ENCODE results near the gene CD55. TPM values are rescaled to one million over a fixed set of nuclear protein-coding genes. Genes with fewer than 3 reads are reported as not detected.

CD55 gene, protein sequence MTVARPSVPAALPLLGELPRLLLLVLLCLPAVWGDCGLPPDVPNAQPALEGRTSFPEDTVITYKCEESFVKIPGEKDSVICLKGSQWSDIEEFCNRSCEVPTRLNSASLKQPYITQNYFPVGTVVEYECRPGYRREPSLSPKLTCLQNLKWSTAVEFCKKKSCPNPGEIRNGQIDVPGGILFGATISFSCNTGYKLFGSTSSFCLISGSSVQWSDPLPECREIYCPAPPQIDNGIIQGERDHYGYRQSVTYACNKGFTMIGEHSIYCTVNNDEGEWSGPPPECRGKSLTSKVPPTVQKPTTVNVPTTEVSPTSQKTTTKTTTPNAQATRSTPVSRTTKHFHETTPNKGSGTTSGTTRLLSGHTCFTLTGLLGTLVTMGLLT
- total RNA-seq = 100 to 1,000 TPM; 103 TPM

DNA sequence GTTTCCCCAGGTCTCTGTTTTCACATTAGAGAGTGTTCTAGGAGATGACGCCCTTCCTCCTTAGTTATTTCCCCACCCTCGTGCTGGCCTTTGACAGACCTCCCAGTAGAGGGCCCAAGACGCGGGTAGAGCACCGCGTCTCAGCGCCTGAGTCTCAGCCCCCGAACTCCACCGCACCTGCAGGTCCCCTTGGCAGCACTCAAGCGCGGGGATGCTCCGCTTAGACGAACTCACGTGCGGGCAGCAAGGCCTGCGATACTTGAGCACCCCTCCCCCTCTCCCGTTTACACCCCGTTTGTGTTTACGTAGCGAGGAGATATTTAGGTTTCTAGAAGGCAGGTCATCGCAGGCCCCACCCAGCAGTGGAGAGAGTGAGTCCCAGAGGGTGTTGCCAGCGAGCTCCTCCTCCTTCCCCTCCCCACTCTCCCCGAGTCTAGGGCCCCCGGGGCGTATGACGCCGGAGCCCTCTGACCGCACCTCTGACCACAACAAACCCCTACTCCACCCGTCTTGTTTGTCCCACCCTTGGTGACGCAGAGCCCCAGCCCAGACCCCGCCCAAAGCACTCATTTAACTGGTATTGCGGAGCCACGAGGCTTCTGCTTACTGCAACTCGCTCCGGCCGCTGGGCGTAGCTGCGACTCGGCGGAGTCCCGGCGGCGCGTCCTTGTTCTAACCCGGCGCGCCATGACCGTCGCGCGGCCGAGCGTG, at the start of gene CD55:
Gene CD55 (plus strand): TSS at position 600 of the 711 bp plus-strand sequence. CDS start 88 bp downstream, at position 688.
- ChIA-PET CTCF (interaction anchor here (0.9 to 2.2 kb wide), 7 partner anchors 9 to 266 kb away, joined by 3 to 10 read pairs (median 3); no protein-coding TSS in a partner anchor), POLR2A (interaction anchor here (0.5 to 2.2 kb wide), 7 partner anchors 9 to 269 kb away, joined by 3 to 35 read pairs (median 7); partner anchors contain the start of gene PFKFB2)

DNA sequence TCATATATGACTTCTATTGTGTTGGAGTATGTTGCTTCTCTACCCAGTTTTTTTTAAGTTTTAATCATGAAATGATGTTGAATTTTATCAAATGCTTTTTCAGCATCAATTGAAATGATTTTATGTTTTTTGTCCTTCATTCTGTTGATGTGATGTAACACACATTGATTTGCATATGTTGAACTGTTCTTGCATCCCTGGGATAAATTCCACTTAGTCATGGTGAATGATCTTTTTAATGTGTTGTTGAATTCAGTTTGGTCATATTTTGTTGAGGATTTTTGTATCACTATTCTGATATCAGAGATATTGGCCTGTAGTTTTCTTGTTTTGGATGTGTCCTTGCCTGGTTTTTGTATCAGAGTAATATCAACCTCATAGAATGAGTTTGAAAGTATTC, 46.6 kb upstream of the CD55 start:
- POLR2A ChIA-PET = no interaction called here
- CTCF ChIA-PET = no interaction called here

DNA sequence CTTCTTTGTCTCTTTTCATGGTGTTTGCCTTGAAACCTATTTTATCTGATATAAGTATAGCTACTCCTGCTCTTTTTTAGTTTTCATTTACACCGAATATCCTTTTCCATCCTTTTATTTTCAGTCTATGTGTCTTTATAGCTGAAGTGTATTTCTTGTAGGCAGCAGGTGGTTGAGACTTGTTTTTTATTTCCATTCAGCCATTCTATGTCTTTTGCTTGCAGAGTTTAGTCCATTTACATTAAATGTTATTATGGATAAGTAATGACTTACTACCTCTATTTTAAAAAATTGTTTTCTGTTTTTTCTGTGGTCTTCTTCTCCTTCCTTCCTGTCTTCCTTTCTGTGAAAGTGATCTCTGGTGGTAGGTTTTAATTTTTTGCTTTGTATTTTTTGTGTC, 45.0 kb upstream of the CD55 start:
- CTCF ChIA-PET = no interaction called here
- POLR2A ChIA-PET = no interaction called here

GRCh38 chr1:207277241-207277640, 44.2 kb upstream of the CD55 start:
- POLR2A ChIA-PET = no interaction called here
- CTCF ChIA-PET = no interaction called here

- POLR2A ChIA-PET = no interaction called here
- CTCF ChIA-PET = no interaction called here
These were observed 41.8 kb upstream of the CD55 start for GRCh38 chr1:207279652-207280051.

DNA sequence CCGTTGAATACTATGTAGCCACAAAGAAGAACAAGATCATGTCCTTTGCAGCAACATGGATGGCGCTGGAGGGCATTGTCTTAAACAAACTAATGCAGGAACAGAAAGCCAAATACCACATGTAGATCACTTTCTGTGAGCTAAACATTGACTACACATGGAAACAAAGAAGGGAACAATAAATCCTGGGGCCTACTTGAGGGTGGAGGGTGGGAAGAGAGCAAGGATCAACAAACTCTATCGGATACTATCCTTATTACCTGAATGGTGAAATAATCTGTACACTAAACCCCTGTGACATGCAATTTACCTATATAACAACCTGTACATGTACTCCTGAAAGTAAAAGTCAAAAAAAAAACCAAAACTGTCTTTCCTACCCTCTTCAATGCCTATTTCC, 40.8 kb upstream of the CD55 start:
- POLR2A ChIA-PET = no interaction called here
- CTCF ChIA-PET = no interaction called here

- ChIA-PET CTCF (interaction anchor here (0.6 kb wide), 1 partner anchor 63 kb away, joined by 3 read pairs; no protein-coding TSS in a partner anchor), POLR2A (no interaction called here)
These were observed 39.4 kb upstream of the CD55 start for GRCh38 chr1:207282058-207282457.

GRCh38 chr1:207282496-207283380, 38.7 kb upstream of the CD55 start:
- CTCF ChIA-PET = interaction anchor here (0.6 kb wide), 1 partner anchor 62 kb away, joined by 3 read pairs; no protein-coding TSS in a partner anchor
- POLR2A ChIA-PET = no interaction called here

- ChIA-PET POLR2A (interaction anchor here (0.6 kb wide), 1 partner anchor 129 kb away, joined by 3 read pairs; no protein-coding TSS in a partner anchor), CTCF (no interaction called here)
These were observed 38.1 kb upstream of the CD55 start for GRCh38 chr1:207283421-207283820.

DNA sequence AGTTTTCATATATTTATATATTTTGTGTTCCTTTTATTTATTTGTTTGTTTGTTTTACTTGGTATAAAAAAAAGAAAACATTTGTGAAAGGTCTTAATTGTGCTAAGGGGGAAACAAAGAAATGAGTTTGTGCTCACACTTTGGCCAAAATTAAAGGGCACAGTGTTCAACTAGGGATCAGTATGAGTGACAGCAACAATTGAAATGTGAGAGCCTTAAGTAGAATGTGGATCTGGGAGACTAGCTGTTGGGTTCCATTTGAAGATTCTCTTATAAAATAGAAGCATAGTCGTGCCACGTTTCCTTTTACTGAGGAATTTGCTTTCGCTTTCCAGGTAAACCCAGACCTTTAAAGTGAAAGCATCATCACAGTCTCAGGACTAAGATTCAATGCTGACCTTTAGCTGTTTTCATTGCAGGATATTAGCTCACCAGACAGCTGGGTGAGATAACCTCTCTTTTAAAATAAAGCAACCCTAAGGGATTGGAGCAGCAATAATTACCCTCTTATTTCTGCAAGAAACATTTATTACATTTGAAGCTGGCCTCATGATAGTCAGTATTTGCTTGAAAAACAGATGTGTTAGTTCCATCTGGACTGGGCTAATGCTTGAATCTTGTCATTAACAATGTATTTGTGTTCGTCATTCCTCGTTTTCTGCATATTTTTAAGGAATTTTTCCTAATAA, 37.1 kb upstream of the CD55 start:
- POLR2A ChIA-PET = no interaction called here

DNA sequence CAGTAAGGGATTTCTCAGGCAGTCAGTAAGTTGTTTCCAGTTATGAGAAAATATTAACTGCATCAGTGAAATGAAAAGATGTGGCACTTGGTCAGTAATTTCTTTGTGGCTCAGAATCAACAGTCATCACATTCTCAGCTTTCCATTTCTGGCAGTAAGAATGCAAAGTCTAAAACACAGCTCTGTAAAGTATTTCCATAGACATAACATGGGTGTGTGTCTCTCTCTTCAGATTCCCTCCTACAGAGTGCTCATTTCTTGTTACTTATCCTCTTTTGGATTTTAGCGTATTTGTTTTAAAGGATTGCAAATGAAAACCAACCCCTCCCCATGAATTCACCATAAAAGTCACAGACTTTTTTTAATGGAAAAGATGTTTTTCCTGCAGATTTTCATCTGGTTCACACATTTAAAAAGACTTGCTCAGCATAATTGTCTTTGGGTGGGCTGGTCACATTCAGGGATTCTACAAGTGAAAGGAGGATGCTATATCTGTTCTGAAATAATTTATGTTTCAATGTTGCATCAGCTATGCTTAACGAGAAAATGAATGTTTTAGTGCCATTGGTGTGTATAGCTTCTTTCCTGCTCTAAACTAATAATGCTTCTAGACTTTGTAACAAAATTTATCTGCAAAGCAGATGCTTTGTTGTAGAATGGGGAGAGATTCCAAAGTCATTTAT, 34.6 kb upstream of the CD55 start:
- ChIA-PET CTCF (interaction anchor here (1.1 kb wide), 1 partner anchor 115 kb away, joined by 3 read pairs; no protein-coding TSS in a partner anchor), POLR2A (interaction anchor here (0.6 kb wide), 1 partner anchor 190 kb away, joined by 6 read pairs; no protein-coding TSS in a partner anchor)

More for the DNA sequence above, 37.1 kb upstream of the CD55 start:
- CTCF ChIA-PET = no interaction called here

GRCh38 chr1:207288315-207288714, 33.2 kb upstream of the CD55 start:
- POLR2A ChIA-PET = no interaction called here
- CTCF ChIA-PET = no interaction called here

DNA sequence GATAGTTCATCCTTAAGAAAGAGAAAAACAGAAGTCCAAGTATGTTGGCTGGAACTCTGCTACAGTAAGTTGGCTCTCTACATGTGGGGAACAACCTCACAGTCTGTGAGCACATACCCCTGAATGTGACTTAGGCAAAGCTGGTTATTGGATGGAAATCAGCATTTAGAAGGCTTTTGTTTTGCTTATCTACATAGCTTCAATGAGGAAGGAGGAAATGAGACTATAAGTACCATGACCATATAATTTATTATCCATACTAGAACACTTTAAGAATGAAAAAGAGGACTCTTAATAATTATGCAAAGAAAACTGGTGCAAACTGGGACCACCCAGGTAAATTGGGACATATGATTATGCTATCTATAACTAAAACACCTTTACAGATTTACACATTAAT, 31.7 kb upstream of the CD55 start:
- POLR2A ChIA-PET = interaction anchor here (0.7 kb wide), 1 partner anchor 604 kb away, joined by 3 read pairs; no protein-coding TSS in a partner anchor
- CTCF ChIA-PET = interaction anchor here (0.6 kb wide), 1 partner anchor 408 kb away, joined by 3 read pairs; no protein-coding TSS in a partner anchor

- POLR2A ChIA-PET = no interaction called here
- CTCF ChIA-PET = no interaction called here
These were observed 29.8 kb upstream of the CD55 start for GRCh38 chr1:207291723-207292122.

DNA sequence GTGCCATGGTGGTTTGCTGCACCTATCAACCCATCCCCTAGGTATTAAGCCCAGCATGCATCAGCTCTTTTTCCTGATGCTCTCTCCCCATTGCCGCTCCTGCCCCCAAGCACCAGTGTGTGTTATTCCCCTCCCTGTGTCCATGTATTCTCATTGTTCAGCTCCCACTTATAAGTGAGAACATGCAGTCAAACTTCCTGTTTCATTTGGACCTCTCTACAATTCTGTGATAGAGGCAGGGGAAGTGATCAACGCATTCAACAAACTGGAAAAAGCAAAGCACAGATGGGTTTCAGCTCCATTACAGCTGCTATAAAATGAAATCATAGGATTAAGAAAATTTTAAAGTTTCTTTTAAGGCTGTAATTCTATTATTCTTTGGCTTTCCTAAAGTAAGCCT, 23.3 kb upstream of the CD55 start:
- ChIA-PET POLR2A (no interaction called here), CTCF (no interaction called here)

DNA sequence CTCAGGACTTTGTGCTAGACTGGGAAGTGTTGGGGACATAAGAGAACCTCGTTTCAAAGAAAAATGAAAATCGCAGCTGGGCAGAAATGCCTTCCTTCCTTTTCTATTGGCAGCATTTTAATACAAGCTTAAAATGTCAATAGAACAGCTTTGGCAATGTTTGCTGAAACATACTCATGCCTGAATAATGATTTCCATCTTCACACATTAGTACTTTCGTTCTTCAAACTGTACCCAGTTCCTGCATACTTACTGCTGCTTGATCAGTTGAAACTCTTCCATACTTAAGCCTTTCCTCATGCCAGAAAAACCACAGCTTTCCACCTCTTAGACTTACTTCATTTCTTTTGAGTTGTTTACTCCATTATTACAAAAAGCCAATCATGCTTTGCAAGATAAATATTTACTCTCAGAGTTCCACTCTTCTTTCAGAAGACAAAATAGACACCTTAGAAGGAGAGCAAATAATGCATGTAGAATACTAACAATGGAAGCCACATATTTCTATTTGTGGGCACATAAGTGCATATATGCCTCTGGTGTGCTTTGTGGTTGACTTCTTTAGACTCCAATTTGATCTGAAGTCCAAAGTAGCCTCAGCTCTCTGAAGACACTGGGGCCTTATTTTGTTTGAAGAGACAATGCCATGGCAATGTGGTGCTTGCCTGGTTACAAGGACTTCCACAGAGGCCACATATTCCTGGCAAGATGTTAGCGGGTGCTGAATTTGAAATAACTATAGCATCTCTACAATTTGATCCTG, 22.7 kb upstream of the CD55 start:
- ChIA-PET POLR2A (no interaction called here), CTCF (no interaction called here)

DNA sequence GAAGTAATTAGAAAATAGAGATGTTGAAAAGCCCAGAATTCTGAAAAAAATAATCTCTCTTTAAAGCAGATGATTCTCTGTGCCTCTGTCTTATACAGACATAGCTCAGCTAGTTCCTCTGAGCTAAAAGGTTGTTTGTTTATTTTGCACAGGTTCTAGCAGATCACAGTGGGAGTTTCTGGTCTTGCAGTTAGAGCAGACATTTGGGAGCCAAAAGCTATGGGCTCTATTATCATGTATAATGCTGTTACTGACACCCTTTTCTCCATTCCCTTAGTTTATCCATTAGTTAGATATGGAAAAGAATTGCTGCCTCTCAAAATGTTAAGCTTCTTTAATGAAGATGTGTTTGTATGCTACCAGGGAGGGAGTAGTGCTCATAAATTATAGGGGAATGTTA, 20.5 kb upstream of the CD55 start:
- ChIA-PET POLR2A (no interaction called here), CTCF (no interaction called here)
